Left lung (tissue), 10 donors: ENCODE measurements around the gene USP2. TPM values are rescaled to one million over a fixed set of nuclear protein-coding genes. Genes with fewer than 3 reads are reported as not detected.
A peak's percentile ranks its signal among the peaks of the same experiment; 100 is the strongest.

Source experiments
- ATAC-seq: fragments of 200-7000 bp; cut with Tn5 transposase; one replicate; pipeline ENCODE4 v1.9.1; 2020; ENCODE audit warnings: moderate library complexity
- DNase-seq, 4 donors: peaks; one replicate each; pipeline ENCODE4 v3.0.0-alpha.2; 2013 to 2020
- H3K27ac ChIP-seq, 2 donors: fragments of 200-600 bp; sonication (generic) in 1 of 2; one replicate each; pipeline versions ENCODE4 v1.5.0 to v1.8.0; 2020 to 2021
- H3K27me3 ChIP-seq, 2 donors: fragments of 200-600 bp; sonication (generic) in 1 of 2; one replicate each; pipeline versions ENCODE4 v1.5.0 to v1.8.0; 2020 to 2021
- H3K36me3 ChIP-seq, 2 donors: fragments of 200-600 bp; sonication (generic) in 1 of 2; one replicate each; pipeline versions ENCODE4 v1.5.0 to v1.8.0; 2020 to 2021
- H3K4me1 ChIP-seq, 2 donors: fragments of 200-600 bp; one replicate each; pipeline ENCODE4 v1.8.0; 2021
- H3K4me3 ChIP-seq, 2 donors: fragments of 200-600 bp; sonication (generic) in 1 of 2; one replicate each; pipeline versions ENCODE4 v1.5.0 to v1.8.0; 2020 to 2021; ENCODE audit warnings: mild to moderate bottlenecking in 1 of 2
- H3K9me3 ChIP-seq, 2 donors: fragments of 200-600 bp; sonication (generic) in 1 of 2; one replicate each; pipeline versions ENCODE4 v1.5.0 to v1.8.0; 2020 to 2021
- intact Hi-C, 2 donors: fragments of 100-400 bp; cut with DNase I; formaldehyde crosslinking; loops; one replicate each; pipeline versions ENCODE4 v1.11.2 to v1.14.2; 2022
- polyA plus RNA-seq, 6 donors: library from polyadenylated mRNA; unstranded; fragments of 120-200 nt; gene quantifications; one replicate each; pipeline ENCODE4 v1.2.1, GENCODE V29; 2013; ENCODE audit not compliant: insufficient read length in 6 of 6
- total RNA-seq, 2 donors: library from RNA; stranded (reverse); fragmentation: NEBNext Ultra II Directional; extraction: Animal tissue kit (Norgen Biotek cat#: 25700); gene quantifications; one replicate each; pipeline ENCODE4 v1.2.1, GENCODE V29; 2021
- TF ChIP-seq, protein P1 (sequence below), 2 donors: fragments of 200-600 bp; sonication (generic) in 1 of 2; IDR thresholded peaks; one replicate each; pipeline versions ENCODE4 v1.5.0 to v1.8.0; 2021; ENCODE audit warnings: antibody characterized with exemption in 2 of 2
- donor health status: DM: no; HTN: yes; CAD: no.
- donor health status: DM: no; HTN: no; CAD: no.

Gene USP2
- total and polyA plus RNA-seq, 8 donors = 2.4 to 5.9 (median 3.4) TPM

DNA sequence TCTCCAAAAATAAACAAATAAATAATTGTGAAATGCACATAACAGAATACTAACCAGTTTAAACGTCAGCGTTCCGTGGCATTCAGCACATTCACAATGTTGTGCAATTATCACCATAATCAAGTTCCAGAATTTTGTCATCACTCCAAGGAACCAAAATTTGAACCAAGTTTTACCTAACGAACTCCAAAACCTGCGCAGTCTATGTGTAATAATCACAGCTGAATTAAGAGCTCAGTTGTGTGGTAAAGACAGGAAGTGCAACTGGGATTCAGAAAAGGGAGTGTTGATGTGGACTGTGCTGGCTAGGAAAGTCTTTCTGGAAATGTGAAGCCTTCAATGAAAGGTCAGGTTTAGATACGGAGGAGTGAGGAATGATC lies 59.1 kb downstream of the USP2 start:
- Histone ChIP-seq H3K9me3 (no peaks in the 10 kb centered on the region), H3K27ac (peak overlapping the region; percentile 79 to 84), H3K36me3 (no peaks in the 10 kb centered on the region), H3K4me1 (peaks cover 8 to 41% of the 10 kb centered on the region in 2 donors), H3K4me3 (no peak overlapping the region), H3K27me3 (peaks cover 4 to 48% of the 10 kb centered on the region in 2 donors)
- intact Hi-C loops = no loop called here
- TF ChIP-seq, protein P1, sequence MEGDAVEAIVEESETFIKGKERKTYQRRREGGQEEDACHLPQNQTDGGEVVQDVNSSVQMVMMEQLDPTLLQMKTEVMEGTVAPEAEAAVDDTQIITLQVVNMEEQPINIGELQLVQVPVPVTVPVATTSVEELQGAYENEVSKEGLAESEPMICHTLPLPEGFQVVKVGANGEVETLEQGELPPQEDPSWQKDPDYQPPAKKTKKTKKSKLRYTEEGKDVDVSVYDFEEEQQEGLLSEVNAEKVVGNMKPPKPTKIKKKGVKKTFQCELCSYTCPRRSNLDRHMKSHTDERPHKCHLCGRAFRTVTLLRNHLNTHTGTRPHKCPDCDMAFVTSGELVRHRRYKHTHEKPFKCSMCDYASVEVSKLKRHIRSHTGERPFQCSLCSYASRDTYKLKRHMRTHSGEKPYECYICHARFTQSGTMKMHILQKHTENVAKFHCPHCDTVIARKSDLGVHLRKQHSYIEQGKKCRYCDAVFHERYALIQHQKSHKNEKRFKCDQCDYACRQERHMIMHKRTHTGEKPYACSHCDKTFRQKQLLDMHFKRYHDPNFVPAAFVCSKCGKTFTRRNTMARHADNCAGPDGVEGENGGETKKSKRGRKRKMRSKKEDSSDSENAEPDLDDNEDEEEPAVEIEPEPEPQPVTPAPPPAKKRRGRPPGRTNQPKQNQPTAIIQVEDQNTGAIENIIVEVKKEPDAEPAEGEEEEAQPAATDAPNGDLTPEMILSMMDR (IDR thresholded peaks at IDR 0.05) = no peak
- ATAC-seq = no peak
- no peak for DNase-seq

DNA sequence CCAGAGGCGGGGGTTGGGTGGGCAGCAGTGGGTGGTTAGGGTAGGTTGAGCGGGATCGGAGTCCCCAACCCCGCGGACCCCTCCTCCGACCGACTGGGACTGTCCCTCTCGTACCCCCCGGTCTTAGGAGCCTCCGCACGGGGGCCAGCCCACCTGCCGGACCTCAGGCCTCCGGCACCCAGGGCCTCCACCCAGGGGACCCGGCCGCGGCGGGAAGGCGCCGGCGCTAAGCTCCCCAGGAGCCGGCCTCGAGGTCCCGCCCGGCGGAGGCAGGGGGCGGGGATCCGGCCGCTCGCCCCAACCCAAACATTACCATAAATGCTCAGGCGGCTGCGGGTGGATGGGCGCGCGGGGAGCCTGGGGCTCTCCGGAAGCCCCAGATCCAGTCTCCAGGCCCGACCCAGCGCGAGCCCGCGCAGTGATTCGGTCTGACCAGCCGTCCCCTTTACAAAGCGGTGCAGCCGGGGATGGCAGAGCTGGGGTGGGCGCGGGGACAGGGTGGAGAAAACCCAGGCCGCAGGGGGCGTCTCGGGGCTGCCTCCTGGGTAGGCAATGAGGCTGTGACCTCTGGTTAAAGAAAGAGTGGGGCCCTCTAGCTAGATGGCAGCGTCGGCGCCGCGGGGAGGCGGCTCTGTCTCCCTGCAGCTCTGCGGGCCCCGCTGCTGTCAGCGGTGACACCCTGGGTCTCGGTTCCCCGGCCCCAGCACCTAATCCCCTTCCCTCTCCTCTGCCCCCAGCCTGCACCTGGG lies 60.5 kb downstream of the USP2 start:
- peak; percentile 65 for ATAC-seq
- no peaks in the 10 kb centered on the region for H3K9me3 ChIP-seq
- TF ChIP-seq, protein P1 (IDR thresholded peaks at IDR 0.05) = no peak
- no peaks in the 10 kb centered on the region for H3K36me3 ChIP-seq
- DNase-seq = peak in 2 of 4 donors; percentile 70 to 88
- intact Hi-C loops = no loop called here
- H3K27me3 ChIP-seq = peaks cover 16 to 62% of the 10 kb centered on the region in 2 donors
- peaks cover 18 to 55% of the 10 kb centered on the region in 2 donors for H3K4me1 ChIP-seq
- H3K27ac ChIP-seq = peak overlapping the region; percentile 79 to 84
- peak overlapping the region; percentile 40 to 44 for H3K4me3 ChIP-seq

DNA sequence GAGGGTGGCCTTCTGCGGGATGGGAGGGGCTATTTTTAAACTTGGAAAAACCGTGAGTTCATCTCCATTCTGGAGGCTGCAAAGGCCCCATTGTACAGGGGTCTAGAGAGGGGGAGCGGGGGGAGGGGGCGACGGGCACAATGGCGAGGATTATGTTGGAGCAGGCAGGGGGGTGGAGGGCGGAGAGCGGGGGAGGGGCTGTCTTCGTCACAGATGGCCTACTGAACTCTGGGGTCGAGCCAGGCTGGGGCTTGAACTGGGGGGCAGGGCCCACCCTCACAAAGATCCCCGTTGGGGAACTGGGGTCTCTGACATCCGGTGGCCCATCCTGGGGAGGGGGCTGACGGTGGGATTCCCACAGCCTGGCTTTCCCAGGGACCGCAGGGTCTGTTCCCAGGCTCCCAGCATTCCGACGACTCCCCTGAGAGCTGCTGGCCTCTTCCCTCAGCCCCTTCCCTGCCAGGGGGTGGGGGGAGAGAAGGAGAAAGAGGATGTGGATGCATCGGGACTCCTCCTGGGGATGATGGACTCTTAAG lies 61.2 kb downstream of the USP2 start:
- ATAC-seq = no peak
- H3K4me1 ChIP-seq = peaks cover 20 to 62% of the 10 kb centered on the region in 2 donors

DNA sequence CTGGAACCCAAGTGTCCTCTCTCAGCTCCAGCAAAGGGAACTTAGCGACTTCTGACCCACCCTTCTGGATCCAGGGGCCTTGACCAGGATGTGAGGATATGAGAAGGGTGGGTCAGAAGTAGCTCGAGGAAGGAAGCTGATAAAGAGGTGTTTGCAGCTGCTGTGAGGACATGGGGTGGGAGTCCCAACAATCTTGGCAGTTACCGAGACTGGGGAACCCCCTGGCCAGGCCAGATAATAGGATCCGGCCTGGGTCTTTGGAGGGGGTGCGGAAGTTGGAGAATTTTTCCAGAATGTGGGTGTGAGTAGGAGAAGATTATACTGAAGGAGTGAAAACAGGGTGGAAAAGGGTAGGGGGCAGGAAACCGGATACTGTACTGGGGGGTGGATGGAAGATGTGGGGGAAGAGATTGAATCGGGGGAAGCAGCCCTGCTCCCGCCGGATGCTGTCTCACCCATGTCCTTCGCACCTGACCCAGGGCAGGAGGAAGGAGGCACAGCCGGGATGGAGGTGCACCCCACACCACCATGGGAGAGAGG lies 61.7 kb downstream of the USP2 start:
- ATAC-seq = no peak
- Histone ChIP-seq H3K36me3 (no peaks in the 10 kb centered on the region), H3K4me1 (peaks cover 20 to 67% of the 10 kb centered on the region in 2 donors), H3K27me3 (peaks cover 26 to 74% of the 10 kb centered on the region in 2 donors), H3K9me3 (no peaks in the 10 kb centered on the region), H3K27ac (peak overlapping the region; percentile 79 to 84), H3K4me3 (no peak overlapping the region)
- peak in 1 of 4 donors; percentile 47 for DNase-seq
- TF ChIP-seq, protein P1 (IDR thresholded peaks at IDR 0.05) = no peak
- intact Hi-C loops = no loop called here

More for the DNA sequence above, 61.2 kb downstream of the USP2 start:
- DNase-seq = peak in 2 of 4 donors; percentile 47 to 58
- H3K4me3 ChIP-seq = peak overlapping the region; percentile 40 to 44
- H3K9me3 ChIP-seq = no peaks in the 10 kb centered on the region
- H3K36me3 ChIP-seq = no peaks in the 10 kb centered on the region
- peak overlapping the region; percentile 79 to 84 for H3K27ac ChIP-seq
- H3K27me3 ChIP-seq = peaks cover 22 to 69% of the 10 kb centered on the region in 2 donors
- TF ChIP-seq, protein P1 (IDR thresholded peaks at IDR 0.05) = no peak
- intact Hi-C loops = no loop called here

DNA sequence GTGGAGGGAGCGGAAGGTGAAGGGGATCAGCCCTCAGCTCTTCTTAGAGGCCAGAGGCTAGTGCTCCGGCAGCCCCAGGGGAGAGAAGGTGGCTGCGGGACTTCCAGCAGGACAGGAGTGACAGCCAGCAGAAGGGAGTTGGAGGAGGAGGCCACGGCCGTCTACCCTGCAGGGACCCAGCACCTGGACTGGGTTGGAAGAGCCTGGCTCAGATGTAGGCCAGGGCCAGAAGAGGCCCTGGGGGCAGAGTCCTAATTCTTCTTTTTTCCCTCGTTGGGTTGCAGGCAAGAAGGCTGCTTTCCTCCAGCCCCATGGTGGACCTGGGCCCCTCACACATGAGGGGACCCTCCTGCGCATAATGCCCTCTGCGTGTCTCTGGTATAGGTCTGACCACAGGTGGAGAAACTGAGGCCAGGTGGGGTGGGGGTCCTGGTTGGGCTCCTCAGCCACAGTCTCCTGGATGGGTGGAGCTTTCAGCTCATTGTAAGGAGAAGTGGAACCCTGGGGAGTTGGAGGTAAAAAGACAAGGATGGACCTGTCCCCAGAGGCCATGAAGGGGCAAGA lies 62.3 kb downstream of the USP2 start:
- Histone ChIP-seq H3K36me3 (no peaks in the 10 kb centered on the region), H3K4me1 (peaks cover 20 to 70% of the 10 kb centered on the region in 2 donors), H3K4me3 (no peak overlapping the region), H3K9me3 (no peaks in the 10 kb centered on the region), H3K27me3 (peaks cover 26 to 80% of the 10 kb centered on the region in 2 donors), H3K27ac (peak overlapping the region; percentile 67 to 79)
- TF ChIP-seq, protein P1 (IDR thresholded peaks at IDR 0.05) = no peak
- intact Hi-C loops = no loop called here
- no peak for DNase-seq
- ATAC-seq = no peak
